NCI-H128 (cell line): Measurements from ENCODE around the gene SLK.

Experiments used
- DNase-seq: peaks from one replicate; lab custom pipeline; 2025; ENCODE audit not compliant: unreplicated experiment; lab: John Stamatoyannopoulos, UW

The SLK gene

DNA sequence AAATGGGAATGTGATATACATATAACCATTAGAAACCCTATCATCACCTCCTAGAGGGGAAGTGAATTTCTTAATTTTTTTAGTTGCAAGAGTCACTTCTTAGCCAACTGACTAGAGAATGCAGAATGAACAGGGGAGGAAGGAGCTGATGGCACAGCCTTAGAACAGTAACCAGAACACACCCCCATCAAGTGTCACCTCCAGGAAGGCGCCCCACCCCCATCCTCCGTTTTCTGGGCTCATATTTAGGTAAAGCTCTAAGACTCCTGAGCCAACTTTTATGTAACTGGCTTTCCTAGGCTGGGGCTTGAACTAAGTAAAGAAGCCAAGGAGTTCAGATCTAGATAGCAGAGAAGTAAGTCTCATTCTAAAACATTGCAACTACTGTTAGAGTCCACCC lies 64.7 kb downstream of the SLK start:
- DNase-seq: no peak

DNA sequence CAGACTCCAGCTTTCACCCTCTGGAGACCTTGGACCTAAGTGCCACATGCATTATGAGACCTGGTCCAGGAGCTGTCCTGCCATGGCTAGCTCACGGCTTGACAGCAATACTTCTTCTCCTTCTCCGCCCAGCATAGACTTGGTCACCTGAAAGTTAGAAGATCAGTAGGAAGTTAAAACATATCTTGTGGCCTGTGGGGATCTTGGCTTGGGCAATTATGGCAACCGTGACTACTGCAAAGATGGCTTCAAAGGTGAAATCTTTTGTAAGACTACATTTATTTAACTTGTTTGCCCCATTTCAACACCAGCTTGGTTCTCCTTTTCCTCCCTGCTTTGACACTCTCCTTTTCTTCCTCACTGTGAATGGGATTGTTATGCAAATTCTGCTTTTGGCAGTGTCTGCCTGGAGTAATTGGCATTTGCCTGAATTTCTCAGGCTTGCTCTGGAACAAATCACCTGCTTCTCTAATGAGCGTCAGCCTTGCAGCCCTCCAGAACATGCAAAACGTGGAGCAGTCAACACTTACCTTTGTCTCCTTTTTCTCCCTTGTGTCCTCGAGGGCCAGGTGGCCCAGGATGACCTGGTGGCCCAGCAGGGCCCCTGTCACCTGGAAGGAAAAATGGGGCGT lies 65.3 kb downstream of the SLK start:
- DNase-seq: no peak

DNA sequence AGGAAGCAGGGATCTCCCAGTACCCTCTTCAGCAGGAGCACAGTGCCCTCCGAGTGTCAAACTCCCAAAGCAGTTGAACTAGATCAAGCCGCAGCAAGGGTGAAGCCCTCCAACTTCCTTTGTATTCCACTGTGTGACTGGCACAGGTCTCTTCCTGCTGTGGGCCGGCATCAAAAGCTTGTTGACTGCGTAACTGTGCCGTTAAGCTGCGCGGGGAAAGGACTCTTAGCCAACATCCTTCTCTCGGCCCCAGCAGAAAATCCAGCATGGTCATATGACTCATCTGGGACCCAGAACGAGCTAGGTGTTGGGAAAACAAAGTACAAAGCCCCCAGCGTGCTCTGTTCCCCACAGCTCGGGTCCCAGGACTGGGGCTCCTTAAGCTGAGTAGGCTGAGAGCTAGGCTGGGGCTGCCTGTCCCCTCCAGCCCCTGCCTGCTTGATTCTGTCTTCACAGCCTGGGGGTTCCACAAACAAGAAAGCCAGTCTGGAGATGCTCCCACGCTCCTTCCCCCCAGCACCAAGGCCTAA lies 66.5 kb downstream of the SLK start:
- DNase-seq: no peak

DNA sequence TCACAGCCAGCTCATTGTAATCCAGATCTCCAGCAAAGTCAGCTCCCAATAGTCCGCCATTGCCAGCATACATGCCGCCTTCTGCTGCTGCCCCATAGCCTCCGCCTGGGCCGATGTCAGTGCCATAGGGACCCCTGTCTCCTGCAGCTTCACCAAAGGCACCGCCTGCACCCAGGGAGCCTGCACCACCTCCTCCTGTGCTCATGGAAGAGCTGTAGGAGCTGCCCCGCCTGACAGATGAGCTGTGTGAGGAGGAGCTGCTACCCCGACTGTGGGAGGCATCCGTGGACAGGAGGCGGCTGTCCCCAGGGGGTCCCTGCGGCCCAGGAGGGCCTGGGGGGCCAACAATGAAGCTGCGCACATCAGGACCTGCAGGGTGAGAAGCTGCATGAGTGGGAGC lies 67.0 kb downstream of the SLK start:
- no peak for DNase-seq

DNA sequence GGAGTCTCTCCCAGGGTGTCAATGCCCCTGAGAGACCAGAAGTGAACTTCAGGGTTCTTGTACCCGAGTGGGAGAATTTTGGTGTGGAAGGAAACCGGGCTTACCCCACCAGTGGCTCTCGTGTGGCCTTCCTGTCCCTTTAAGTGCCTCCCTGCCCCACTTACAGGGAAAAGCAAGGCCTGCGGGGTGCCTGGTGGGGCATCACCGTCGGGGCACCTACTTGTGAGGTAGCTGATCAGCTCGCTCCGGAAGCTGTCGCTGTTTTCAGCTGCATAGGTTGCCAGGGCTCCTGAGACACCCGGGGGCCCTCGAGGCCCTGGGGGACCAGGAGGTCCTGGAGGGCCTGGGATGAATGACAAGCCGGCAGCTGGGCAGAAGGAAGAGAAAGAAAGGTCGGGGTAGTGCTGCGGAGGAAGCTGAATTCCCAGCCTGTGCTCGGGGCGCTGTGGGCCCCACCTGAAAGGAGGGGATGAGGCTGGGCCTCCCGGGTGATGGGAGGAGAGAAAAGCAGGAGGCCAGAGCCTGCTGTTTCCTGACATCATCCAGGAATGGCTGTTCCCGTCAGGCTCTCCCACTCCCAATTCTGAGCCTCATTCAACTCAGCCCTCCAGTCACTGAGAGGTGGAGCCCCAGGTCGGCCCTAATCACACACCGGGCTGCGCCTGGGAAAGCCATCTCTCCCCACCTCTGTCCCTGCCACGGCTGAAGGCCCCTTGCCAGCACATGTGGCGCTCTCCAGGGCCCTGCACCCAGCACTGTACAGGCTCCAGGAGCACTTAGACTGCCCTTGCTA lies 67.7 kb downstream of the SLK start:
- no peak for DNase-seq

DNA sequence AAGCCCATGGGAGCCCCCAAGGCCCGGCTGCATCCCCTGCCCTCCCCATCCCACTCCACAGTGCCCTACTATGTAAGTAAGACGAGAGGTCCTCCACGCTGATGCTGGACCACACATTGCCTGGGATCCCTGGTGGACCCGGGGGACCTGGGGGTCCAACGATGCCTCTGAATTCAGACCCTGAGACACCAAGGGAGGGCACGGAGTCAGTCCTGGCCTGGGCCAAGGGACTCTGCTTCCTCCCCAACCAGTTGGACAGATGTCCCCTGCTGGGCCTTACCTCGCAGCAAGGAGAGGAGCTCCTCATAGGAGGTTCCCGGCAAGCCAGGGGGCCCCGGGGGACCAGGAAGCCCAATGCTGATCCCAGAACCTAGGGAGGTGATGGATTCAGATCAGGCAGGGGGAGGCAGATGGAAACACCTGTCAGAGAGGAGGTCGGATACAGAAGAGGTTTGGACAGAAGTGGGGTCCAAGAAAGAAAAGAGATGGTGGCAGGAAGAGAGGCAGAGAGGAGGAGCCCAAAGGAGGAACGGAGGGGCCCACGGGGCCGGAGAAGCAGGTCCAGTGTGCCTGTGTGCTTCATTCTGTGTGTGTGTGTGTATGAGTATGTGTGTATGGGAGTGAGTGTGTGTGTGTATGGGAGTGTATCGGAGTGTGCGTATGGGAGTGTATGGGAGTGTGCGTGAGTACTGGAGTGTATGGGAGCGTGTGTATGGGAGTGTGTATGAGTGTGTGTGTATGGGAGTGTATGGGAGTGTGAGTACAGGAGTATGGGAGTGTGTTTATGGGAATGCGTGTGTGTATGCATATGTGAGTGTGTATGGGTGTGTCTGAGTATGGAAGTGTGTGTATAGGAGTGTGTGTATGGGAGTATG lies 68.5 kb downstream of the SLK start:
- no peak for DNase-seq

DNA sequence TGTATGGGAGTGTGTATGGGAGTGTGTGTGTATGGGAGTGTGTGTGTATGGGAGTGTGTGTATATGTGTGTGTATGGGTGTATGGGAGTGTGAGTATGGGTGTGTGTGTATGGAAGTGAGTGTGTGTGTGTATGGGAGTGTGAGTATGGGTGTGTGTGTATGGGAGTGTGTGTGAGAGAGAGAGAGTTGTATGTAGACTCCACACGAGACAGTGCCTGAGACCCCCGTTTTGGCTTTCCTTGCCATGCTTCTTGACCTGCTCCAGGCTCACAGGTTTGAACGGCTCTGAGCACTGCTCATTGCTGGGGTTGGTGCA lies 69.1 kb downstream of the SLK start:
- no peak for DNase-seq

DNA sequence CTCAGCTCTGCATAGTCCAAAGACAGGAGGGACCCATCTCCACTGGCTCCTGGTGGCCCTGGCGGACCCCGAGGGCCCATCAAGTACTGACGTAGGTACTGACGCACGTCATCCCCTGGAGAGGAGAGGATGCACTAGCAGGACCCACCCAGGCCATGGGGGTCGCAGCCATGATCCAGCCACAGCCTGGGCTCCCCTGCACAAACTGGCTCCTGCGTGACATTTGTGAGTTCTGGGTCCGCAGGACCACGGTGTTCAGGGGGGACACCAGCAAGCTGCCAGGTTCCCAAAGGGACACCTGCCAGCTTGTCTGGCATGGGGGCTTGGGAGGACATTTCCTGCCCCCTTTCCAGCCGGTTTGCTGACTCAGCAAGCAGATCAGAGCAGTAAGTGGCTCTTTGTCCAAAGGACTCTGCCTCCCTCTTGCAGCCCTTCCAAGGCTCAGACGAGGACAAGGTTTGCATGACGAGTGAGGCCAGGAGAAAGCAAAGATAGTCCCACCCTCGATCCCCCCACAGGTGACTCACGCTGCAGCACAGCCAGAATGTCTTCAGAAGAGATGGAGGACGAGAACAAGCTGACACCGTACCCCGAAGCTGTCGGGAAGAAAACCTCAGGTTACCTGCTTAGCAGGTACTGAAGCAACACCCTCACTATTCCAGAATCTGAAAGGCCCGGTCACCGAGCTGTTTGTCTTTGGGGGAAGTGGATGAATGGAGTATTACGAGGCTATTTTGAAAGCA lies 69.7 kb downstream of the SLK start:
- no peak for DNase-seq

DNA sequence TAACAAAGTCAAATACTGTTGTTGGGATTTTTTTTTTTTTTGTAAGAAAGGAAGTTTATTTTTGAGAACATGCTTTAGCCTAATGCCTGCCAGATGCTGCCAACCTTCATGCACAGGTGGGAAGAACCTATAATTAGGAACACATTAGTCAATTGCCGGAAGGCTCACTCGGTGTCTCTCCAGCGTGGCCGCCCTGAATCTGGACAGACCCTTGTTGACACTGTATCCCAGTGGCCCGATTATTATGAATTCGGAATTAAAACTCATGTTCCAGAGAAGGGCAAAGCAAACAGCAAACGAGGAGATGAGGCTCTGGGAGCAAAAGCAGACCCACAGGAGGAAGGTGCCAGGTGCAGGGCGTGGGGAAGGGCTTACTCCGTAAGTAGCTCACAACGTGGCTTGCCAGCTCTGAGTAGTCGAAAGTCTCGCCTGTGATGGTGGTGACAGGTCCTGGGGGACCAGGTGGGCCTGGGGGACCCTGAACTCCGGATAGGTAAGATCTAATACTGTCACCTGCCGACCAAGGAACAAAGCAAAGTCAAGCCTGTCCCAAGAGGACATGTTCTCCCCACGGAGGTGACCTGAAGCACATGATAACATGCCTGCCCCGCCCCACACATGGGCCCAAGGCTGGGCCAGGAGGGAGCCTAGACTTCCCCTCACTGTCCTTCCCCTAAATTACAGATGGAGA lies 70.5 kb downstream of the SLK start:
- DNase-seq: no peak

DNA sequence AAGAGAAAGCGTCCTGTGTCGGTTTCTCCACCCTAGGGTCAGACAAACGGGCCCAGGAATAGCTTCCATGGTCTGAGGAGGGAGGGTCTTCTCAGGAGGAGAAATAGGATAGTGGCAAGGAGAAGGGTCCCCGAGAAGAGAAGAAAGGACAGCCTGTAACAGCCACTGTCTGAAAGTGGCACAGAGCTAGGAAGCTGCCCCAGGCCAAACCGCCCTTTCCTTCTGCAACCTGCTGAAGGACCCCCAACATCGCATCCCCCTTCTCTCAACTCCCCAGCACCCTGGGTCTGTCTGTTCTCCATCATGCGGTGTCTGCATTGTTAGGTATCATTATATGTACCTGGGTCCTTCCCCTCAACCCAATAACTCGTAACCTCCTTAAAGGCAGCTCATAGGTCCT lies 71.6 kb downstream of the SLK start:
- no peak for DNase-seq

DNA sequence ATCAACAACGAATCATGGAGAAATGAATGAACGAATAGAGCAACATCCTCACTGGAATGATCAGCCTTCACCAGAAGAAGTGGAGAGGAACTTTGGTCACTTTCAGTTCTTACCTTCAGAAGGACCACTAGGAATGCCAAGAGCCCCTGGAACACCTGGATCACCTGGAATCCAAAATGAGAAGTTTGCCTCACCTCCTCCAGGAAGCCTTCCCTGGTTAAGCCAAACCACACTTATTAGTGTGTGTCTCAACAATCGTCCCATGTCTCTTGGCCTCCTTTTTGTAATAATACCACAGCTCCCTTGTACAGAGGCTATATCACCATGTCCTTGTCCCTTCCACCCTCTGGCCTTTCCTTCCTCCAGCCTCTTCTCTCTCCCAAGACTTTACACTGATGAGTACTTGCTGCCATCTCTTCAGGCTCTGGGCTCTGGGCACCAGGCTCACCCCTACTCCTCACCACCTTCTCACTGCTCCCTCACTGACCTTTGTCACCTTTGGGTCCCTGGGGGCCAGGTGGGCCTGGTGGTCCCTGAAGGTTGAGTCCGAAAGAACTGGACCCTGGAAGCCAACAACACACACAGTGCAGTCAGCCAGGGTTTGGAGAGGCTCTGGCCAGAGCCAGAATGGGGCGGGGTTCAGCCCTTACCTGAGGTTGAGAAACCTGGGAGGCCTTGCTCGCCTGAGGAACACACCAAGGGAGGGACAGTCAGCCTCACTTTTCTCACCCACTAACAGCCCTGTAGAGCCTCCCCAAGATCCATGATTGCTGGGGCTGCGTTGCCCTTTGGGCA lies 72.2 kb downstream of the SLK start:
- DNase-seq: no peak

DNA sequence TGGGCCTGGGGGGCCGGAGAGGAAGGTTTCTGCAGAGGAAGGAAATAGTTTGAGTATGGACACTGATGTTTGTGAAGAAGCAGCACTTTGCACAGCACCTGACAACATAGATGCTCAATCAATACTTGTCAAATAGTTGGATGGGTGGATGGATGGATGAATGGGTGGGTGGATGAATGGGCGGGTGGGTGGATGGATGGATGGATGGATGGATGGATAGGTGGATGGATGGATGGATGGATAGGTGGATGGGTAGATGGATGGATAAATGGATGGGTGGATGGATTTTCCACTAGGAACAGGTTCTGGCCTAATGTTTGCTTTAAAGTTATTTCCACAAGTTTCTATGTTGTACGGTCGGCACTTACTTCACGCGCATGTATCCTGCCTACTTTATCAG lies 73.4 kb downstream of the SLK start:
- DNase-seq: no peak

DNA sequence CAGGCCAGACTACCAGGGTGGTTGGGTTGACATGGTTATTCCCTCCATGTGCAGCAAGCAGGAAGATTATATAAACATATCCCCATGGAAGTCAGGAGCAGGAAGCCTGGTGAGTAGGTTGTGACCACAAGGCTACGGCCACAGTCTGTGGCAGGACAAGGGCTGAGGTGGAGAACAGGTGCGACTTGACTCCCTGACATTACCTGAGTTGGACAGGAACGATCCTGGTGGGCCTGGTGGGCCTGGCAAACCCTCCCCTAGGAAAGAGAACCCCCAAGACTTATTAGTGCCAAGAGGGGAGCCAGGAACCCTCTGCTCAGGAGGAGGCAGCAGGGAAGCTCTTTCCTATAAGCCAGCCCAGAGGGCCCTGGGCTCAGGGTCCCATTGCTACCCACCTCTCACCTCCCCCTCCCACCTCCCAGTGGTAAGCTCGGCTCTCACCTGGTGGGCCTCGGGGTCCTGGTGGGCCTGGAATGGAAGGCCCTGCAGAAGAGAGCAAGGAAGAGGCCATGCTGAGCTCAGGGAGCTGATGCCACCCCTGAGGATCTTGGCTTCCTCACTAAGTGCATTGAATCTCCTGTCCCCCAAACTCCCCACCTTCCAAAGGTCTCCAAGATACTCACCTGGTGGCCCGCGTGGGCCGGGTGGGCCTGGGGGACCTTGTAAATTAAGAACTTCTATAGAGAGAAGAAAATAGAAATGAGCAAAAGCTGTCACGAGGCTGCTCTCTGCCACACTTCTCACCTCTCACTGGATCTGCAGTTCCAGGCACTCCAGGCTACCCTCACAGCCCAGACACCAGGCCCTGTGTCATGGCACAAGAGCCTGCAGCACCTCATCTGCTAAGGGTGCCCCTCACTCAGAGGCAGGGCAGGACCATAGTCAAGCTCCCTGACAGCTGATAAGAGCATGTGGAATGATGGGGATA lies 74.2 kb downstream of the SLK start:
- no peak for DNase-seq

DNA sequence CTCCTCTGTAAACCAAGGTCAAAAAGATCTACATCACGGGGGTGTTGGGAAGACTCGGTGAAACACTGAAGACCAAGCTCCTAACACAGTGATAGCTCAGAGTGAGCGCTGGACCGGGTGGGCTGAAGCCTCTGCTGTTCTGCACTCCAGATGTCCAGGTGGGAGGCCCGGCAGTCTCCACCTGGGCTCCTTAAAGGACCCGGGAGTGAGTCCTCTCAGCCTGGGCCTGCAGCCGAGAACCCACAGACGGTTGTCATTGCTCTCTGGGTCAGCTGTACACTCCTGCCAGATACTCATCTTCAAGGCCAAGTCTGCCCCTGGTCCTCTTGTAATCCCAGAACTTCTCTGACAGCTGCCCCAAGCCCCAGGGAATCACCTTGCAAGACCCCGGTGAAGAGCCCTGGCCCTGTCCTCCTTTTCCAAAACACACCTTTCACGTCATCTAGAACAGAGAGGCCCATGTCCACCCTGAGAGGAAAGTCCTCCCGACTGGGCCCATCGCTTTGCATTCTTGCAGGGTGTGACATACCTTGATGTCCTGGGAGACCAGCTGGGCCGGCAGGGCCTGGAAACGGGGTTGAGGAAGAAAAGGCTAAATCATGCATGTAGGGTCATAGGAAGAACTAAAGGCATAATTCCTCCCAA lies 75.1 kb downstream of the SLK start:
- DNase-seq: no peak

DNA sequence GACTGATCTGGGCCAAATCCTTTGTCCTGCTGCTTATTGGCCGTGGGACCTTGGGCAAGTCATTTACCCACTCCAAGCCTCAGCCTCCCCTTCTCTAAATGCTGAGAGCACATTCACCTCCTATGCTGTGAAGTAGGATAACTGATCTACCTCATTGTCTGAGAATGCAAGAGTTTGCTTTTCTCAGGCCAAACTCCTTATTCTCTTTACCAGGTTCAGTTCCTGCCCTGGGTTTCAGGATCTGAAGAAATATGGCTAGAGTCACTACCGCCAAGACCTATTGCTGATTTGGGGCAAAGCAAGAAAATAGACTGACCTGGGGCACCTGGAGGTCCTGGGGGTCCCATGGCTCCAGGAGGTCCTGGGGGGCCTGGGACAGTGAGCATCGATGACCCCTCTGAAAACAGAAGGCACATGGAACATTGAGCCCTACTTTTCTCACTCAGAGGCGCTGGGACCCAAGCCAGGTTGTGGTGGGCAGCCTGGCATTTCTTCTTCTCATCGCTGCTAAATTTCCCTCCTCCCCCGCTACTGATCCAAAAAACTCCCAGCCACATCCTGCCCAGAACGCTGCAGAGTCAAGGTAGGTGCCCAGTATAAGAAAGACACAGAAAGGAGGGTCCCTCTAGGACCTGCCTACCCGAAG lies 76.4 kb downstream of the SLK start:
- DNase-seq: no peak

DNA sequence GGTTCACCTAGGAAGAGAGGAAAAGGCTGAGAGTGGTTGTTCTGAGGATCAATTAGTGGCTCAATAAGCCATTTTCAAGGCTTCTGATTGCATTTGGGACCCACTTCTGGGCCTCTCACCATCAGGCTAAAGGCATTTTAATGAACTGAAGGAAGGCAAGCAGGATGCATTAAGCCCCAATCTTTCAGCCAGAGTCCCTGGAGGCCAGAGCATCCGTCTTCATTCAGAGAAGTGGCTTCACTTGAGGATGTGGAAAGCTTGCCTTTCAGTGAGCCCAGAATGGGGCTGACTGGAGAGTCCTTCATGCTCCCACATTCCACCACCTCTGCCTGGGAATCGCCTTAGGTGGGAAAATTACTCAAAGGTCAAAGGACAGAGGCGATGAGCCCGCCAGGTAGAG lies 76.9 kb downstream of the SLK start:
- DNase-seq: no peak

DNA sequence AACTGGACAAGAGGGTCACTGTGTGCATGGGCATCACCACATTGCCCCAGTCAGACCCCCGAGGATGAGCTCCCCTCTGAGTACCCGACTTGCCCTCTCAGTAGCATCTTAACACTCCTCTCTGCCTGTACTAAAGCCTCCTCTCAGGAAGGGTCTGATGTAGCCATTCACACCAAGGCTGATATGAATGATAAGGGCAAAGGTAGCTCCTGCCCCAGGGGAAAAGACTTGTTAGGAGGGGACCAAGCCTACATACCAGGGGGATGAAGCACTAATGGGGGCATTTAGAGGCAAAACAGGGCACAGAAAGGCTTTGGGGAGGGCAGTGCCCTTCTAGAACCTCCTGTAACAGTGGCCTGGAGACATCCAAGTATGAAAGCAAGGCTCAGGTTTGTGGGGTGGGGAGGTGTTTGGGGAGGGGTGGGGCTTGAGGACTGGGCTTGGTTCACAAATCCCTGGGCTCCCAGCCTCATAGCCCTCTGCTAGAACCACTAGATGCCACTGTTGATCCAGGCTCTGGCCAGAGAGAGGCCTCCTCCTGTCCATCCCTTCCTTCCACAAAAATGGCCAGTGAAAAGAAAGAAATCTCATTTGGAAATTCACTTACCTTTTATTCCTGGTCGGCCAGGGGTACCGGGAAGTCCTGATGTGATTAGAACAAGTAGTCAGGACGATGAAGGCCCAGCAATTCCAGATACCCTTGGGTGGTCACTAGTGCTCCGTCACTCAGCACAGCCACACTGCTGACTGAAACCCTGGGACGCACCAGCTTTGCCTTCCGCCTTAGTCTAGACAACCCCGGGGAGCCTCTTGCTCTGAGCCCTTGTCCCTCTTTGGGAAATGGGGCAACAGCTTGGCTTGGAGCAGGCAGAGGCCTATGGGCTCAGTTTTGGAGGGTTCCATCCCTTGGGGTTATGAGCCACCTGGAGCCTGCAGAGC lies 78.5 kb downstream of the SLK start:
- DNase-seq: no peak
